H1 (cell line): ENCODE results near the gene CXorf51A.
"Not testable (repeated sequence)": the region's sequence is repeated elsewhere in the genome, so short reads cannot be mapped to it uniquely, and the experiment has no call there.

Source experiments
- NRF1 ChIP-seq: IDR thresholded peaks from 2 replicates; pipeline ENCODE4 v1.6.1; 2011; ENCODE audit warnings: mild to moderate bottlenecking, low read depth, low read length, improper control_type of control experiment
- SUZ12 ChIP-seq: fragments of 200-600 bp; sonication (generic); IDR thresholded peaks from 2 replicates; pipeline ENCODE4 v1.6.1; 2012; ENCODE audit warnings: mild to moderate bottlenecking, inconsistent platforms, low read length, moderate library complexity, mixed read lengths
- TAF1 ChIP-seq: IDR thresholded peaks from 2 replicates; pipeline ENCODE4 v1.6.1; 2011; ENCODE audit warnings: mild to moderate bottlenecking, low read depth, low read length
- TCF12 ChIP-seq: IDR thresholded peaks from 2 replicates; pipeline ENCODE4 v1.6.1; 2011; ENCODE audit warnings: low read depth, mild to moderate bottlenecking, low read length

GRCh38 chrX:146809471-146809870, 5.1 kb downstream of the CXorf51A start, which contains the start of gene CXorf51B:
- not testable (repeated sequence) for TF ChIP-seq NRF1, TAF1, SUZ12, TCF12
